Measurements from ENCODE around the gene PTDSS2.
"Not testable (repeated sequence)": the region's sequence is repeated elsewhere in the genome, so short reads cannot be mapped to it uniquely, and the experiment has no call there.

The PTDSS2 gene

DNA sequence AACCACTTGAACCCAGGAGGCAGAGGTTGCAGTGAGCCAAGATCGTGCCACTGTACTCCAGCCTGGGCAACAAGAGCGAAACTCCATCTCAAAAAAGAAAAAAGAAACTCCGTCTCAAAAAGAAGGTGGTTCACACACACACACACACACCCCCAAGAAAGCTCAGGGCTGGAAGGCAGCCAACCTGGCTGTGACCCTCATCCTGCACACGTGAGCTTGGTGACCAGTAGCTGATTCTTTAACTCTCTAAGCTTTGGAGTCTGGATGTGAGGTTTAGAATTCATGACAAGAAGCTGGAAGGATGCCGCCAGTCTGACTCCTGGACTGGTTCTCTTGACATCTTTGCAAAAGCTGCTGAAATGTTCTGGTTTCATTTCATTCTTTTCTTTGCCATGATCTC, 58.9 kb downstream of the PTDSS2 start:
- DNase-seq, result no peak

DNA sequence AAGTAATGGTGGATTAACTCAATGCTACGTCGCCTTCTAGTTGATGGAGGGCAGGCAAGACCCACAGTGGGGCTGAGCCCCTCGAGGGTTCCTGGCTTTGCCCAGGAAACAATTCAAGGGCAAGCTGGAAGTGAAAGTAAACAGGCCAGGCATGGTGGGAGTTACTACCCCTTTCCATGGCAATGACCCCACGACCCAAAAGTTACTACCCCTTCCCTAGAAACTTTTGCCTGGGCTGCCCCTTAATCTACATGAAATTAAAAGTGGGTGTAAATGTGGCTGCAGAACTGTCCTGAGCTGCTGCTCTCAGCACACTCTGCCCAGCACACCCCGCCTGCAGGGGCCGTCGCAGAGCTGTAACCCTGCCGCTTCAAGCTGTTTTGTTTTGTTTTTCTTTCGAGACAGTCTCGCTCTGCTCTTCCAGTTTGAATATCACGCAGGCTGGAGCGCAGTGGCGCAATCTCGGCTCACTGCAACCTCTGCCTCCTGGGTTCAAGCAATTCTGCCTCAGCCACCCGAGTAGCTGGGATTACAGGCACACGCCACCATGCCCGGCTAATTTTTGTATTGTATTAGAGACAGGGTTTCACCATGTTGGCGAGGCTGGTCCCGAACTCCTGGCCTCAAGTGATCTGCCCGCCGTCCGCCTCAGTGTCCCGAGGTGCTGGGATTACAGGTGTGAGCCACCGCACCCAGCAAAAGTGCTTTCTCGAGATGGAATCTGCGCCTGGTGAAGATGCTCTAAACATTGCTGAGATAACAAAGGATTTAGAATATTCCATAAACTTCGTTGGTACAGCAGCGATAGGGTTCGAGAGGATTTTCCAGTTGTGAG, 62.9 kb downstream of the PTDSS2 start:
- no peak for DNase-seq

DNA sequence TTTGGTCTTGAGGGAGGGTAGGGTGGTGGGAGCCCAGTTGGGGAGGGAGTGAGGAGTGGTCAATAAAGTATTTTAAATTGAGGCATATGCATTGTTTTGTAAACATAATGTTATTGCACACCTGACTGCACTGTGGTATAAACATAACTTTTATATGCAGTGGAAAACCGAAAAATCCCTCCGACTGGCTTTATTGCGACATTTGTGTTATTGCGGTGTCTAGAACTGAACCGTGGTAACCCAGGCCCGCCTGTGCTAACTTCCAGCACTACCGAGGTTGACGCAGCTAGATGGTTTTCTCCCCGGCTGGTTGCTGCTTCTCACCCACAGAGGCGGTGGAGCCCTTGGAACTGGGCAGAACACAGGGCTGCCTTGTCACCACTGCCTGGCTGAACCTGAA, 64.5 kb downstream of the PTDSS2 start:
- DNase-seq, result no peak

DNA sequence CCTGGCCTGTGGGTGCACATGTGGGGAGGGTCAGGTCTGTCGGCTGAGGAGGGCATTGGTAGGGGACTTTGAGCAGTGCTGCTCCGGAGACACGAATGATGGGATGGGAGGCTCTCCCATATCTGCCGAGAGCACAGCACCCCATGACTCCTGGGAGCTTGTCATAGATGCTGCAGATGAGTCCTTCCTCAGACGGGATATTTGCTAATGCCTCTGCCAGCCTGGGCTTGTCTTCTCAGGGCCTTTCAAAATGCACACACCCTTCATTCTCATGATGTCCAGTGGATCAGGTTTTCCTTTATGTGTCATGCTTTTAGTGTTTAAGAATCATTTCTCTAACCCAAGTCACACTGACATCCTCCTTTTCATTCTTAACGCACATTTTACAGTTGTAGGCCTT, 65.1 kb downstream of the PTDSS2 start:
- DNase-seq, result no peak

DNA sequence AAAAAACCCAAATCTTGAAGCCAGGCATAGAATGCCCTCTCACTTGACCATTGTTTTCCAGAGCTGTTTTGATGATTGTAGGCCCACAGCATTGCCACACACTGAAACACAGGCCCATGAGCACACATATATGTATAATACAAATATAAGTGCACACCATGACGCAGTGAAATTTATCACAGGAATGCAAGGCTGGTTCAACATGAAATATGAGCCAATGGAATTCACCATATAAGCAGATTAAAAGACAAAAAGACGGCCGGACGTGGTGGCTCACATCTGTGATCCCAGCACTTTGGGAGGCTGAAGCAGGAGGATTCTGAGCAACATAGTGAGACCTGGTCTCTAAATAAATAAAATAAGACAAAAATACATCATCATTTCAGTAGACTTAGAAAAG, 66.3 kb downstream of the PTDSS2 start:
- DNase-seq, result no peak

DNA sequence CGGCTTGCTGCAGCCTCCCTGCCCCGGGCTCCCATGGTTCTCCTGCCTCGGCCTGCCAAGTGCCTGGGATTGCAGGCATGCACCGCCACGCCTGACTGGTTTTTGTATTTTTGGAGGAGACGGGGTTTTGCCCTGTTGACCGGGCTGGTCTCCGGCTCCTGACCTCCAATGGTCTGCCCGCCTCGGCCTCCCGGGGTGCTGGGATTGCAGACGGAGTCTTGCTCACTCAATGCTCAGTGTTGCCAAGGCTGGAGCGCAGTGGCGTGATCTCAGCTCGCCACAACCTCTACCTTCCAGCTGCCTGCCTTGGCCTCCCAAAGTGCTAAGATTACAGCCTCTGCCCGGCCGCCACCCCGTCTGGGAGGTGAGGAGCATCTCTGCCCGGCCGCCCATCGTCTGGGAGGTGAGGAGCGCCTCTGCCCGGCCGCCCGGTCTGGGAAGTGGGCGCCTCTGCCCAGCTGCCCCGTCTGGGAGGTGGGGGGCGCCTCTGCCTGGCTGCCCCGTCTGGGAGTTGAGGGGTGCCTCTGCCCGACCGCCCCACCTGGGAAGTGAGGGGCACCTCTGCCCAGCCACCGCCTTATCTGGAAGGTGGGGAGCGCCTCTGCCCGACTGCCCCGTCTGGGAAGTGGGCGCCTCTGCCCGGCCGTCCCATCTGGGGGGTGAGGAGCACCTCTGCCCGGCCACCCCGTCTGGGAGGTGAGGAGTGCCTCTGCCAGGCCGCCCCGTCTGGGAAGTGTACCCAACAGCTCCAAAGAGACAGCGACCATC, 67.0 kb downstream of the PTDSS2 start:
- not testable (repeated sequence) for DNase-seq

DNA sequence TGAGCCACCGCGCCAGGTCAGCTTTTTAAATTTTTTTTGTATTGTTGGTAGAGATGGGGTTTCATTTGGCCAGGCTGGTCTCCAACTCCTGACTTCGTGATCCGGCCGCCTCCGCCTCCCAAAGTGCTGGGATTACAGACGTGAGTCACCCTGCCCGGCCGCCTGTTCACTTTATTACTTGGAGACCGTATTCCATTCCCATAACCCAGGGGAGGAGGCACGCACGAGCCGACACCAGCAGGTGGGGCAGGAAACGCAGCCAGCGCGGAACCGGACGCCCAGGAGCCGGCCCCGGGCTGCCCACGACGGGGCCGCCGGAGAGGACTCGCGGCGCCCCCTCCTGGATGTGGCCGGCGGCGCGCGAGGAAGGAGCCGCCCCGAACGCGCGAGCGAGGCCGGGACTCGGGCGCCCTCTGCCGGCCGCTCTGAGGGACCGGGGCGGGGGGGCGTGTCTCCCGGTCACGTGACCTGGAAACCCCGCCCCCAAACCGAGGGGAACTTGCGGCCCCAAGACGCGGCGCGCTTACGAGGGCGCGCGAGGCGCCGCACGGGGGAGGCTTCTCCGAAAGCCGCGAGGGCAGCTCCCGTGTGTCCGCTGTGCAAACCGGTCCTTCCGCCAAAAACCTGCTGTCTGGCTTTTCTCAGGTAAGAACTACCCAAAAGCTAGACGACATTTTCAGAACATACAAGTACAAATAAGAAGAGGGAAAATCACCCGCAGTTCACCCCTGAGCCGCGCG, 68.6 kb downstream of the PTDSS2 start:
- peak; percentile 94 for DNase-seq

DNA sequence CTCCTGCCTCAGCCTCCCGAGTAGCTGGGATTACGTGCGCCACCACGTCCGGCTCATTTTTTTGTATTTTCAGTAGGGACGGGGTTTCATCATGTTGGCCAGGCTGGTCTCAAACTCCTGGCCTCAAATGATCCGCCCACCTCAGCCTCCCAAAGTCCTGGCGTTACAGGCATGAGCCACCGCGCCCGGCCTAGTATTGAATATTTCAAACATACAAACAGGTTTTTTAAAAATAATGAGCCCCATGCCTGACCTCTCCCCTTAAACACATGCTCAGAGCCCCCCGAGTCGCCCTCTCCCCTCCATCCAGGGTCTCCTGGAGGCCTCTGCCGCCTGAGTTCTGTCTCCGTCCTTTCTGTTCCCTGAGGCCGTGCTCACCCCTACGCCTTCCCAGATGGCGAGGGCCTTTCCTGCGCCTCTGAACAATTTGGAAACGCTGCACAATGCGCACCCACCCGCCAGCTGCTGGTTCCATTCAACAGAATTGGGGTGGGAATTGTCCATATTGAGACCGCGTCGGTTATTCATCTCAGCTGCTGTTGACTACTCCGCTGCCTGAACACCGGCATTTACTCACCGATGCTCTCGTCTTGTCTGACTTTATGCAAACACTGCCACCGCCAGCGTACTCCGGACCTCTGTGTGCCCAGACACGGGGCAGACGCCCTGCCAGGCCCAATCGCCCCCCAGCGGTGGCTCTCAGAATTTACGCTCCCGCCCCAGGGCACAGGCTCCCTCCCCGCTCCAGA, 70.5 kb downstream of the PTDSS2 start:
- DNase-seq, result no peak

DNA sequence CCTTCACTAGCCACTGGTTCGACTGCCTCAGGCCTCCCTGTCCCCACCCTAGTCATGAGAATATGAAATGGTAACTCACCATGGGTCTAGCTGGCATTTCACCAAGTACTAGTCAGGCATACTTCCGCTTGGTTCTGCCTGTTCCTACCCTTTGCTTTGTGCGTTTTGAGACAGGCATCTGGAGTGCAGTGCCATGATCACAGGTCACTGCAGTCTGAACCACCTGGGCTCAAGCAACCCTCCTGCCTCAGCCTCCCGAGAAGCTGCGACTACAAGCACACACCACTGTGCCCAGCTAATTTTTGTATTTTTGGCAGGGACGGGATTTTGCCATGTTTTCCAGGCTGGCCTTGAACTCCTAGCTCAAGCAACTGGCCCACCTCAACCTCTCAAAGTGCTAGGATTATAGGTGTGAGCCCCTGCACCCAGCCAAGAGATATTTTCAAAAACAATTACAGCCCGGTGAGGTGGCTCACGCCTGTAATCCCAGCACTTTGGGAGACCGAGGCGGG, 71.2 kb downstream of the PTDSS2 start:
- no peak for DNase-seq

DNA sequence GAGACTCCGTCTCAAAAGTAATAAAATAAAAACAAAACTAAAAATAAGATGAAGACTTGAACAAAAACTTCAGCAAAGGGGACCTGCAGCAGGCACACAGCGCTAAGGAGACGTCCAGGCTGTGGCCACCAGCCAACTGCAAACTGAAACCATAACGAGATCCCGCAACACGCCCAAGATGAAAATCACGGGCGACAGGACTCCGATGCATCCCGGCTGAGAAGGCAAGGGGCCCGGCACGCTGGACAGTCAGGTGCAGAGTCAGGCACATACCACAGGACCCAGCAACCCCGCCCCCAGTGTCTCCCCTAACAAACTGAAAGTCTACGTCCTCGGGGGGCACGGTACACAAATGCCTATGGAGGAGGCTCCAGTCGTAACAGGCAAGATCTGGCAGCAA, 76.1 kb downstream of the PTDSS2 start:
- DNase-seq, result no peak

DNA sequence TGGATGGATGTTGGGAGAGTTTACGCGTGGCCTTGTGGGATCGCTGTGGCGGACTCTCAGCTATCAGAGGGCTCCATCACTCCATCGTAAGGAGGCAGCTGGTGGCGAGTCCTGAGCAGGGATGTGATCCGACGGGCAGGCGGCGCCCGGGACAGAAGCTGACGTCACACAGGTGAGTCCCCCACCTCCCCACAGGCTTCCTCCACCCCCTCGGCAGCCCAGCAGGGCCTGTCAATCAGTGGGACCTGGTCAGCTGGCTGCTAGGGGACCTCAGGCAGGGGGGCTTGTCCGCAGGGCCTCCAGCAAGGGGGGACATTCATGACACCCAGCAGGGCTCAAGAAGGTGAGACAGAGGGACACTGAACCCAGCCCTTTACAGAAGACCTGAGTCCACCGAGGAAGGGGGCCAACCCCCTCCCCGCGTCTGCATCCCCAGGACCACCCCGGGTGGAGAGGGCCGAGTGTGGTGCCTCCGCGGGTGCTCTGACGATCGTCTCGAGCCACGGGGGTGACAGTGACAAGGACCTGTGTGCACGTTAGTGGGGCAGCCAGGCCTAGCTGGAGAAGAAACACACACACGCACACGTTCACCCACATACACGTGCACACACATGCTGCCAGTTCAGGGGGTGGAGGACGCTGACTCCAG, 78.2 kb downstream of the PTDSS2 start:
- DNase-seq, result no peak

DNA sequence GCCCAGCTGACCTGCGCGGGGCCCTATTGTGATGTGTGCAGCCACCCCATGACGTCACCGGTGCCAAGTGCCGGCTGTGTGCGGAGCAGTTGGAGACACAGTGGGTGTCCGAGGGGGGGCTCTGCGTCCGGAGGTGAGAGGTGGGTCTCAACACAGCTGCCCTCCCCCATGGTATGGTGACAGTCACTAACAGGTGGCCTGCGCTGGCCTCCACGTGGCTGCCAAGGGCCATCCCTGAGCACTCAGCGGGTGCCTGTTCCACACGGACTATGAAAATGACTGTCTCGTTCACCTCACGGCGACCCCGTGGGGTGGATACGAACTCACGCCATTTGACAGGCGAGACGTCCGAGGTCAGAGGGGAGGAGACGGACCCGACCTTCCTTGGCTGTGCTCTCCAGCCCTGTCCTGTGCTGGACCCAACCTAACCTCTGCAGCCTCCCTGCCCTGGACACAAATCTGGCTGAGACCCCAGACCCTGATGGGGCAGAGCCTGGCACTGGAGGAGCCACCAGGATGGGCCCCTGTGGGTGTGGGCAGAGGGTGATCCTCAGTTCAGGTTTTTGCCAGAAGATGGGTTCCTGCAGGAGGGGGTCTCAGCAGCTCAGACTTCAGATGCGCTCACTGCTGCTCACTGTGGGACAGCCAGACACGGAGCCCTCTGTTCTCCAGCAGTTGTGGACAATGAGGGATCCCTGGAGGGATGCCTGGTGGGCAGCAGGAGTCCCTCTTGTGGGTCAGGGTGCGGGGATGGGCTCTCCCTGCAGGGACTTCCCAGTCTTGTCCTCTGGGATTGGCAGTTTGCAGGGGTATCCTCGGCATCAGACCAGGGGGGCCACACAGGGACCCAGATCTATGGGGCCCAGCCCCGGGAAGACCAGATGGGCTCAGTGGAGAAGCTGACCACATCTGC, 79.0 kb downstream of the PTDSS2 start:
- DNase-seq, result peak; percentile 39

DNA sequence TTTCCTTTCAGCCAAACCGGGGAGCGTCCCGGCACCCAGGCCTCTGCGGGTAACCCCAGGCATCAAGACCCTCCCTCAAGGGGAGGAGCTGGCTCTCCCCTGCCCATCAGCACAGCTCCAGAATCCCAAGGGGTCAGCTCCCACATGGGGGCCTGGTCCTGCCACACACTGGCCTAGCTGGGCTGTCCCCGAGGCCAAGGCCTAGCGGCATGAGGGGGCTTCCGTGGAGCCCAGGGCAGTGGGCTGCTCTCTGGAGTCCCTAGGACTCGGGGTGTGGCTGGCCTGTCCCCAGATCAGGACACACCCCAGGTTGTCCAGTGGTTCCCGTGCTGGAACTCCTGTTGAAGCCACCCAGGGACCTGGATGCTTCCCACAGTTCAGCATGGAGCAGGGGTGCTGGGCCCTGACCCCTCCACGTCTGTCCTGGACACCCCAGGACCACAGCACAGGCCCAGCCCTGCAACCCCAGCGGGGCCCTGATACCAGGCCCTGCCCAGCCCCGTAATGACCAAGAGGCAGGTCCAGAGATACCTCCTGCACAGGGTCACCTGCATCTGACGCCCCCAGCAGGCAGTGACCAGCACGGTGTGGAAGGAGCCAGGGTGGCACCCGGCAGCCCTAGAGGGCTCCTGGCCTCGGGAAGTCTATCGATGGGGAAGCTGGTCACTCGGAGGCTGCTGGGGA, 79.8 kb downstream of the PTDSS2 start:
- DNase-seq, result no peak

DNA sequence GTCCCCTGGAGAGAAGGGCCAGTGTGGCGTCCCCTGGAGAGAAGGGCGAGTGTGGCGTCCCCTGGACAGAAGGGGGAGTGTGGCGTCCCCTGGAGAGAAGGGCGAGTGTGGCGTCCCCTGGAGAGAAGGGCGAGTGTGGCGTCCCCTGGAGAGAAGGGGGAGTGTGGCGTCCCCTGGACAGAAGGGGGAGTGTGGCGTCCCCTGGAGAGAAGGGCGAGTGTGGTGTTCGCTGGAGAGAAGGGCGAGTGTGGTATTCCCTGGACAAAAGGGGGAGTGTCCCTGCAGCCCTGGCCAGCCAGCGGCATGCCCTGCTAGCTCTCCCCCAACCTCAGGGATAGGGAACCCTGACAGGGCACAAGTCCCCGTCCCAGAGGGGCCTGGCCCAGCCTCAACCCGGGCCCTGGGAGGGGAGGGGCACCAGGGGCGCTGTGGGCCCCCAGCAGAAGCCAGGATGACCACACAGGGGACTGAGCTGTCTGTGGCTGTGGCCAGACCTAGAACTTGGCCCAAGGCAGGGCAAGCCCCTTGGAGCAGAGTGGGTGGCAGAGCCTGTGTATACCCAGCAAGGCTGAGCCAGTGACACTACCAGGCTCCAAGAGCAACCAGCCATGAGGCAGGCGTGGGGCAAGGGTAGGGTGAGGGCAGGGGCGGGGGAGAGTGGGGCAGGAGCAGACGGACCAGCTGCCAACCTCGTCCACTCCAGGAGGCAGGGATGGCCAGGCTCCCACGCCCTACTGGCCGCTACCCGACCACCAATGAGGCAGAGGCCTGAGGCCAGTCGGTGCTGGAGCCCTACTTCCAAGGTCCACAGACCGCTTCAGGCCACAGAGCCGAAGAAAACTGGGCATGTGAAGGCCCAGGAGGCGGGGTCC, 81.1 kb downstream of the PTDSS2 start:
- DNase-seq, result no peak

DNA sequence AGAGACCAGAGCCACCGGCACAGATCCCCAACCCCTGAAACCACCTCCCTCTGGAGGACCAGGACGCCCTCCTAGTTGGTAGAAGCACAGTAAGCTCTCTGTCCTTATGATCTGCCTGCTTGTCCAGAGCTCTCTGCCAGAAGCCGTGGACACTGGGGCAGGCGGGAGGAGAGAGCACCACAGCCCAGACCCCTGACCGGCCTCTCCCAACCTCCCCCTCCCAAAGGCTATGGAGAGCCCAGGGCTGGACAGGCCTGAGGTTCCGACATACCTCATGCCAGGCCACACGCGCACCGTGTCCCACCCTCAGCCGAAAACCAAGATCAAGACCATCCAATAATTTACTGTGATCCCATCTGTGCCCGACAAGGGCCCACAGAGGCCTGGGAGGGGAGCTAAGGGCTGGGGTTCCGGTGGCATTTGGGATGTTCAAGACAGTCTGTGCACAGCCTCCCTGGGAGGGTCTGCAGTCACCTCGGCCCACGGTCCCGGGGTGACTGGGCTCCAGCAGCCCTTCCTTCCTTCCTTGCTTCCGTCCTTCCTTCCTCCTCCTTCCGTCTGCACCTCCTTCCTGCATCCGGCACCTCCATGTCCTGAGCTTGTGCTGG, 81.9 kb downstream of the PTDSS2 start:
- DNase-seq, result no peak

DNA sequence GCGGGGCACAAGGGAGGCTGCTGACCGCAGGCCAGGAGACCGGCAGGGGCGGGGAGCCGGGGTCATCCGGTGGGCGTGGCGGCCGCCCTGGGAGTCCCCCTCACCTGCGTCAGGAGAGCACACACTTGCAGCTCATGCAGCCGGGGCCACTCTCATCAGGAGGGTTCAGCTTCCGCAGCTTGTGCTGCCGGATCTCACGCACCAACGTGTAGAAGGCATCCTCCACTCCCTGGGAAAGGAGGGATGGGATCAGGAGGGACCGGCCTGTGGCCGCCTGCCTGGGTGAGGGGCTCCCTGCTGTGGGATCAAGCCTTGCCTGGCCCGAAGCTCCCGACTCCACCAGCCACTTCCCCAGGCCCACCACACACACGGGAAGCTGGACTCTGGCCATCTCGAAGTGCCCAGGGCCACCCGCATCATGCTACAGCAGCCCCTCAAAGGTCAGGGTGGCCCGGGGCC, 82.5 kb downstream of the PTDSS2 start:
- no peak for DNase-seq

DNA sequence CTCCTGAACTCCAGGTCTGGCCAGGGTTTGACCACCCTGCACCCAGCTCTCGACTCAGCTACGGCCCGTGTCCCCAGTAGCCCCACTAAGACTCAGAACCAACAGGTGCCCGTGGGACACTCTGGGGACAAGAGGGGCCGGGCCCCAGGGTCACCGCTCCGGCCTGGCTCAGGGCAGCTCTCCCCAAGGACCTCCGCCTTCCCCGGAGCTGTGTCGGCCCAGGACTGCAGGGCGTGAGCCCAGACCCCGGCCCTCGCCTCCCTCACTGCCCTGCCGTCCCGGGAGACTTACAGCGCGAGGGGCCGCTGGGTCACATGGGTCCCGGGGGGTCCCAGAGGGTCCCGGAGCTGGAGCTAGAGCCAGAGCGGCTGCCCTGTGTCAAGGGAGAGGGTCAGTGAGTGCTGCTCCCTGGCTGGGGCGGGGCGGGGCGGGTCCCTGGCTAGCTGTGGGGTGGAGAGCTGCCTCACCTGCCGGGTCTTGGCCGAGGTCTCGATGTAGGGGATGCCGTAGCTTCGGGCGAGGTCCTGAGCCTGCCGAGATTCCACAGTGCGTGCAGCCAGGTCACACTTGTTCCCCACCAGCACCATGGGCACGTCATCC, 83.0 kb downstream of the PTDSS2 start:
- DNase-seq, result no peak
